Urothelium cell line (cell line): ENCODE data around the gene DIPK1A.
A peak's percentile ranks its signal among the peaks of the same experiment; 100 is the strongest.

ENCODE experiments used
- DNase-seq: peaks from one replicate; pipeline ENCODE4 v3.0.0; 2011; ENCODE audit warnings: low spot score, mixed read lengths
- FAIRE-seq: peaks from 2 replicates; lab custom pipeline; 2011; peaks lifted over from hg19 to GRCh38; lab: Jason Lieb, UNC

DIPK1A gene

GRCh38 chr1:92843429-92844352 lies 117.6 kb downstream of the DIPK1A start:
- no peak for DNase-seq
- FAIRE-seq: no peak

GRCh38 chr1:92843046-92843423 lies 118.2 kb downstream of the DIPK1A start:
- FAIRE-seq (no peak), DNase-seq (no peak)

GRCh38 chr1:92842082-92843045 lies 118.9 kb downstream of the DIPK1A start:
- no peak for DNase-seq
- FAIRE-seq: no peak

- FAIRE-seq (no peak), DNase-seq (no peak)
These were observed 120.7 kb downstream of the DIPK1A start for GRCh38 chr1:92840600-92840999.

GRCh38 chr1:92839442-92839841 lies 121.8 kb downstream of the DIPK1A start:
- FAIRE-seq: no peak
- no peak for DNase-seq

GRCh38 chr1:92838519-92838918 lies 122.7 kb downstream of the DIPK1A start:
- FAIRE-seq (no peak), DNase-seq (no peak)

GRCh38 chr1:92837062-92837461 lies 124.2 kb downstream of the DIPK1A start:
- DNase-seq: no peak
- FAIRE-seq: no peak

GRCh38 chr1:92834617-92835016 lies 126.6 kb downstream of the DIPK1A start:
- no peak for FAIRE-seq
- DNase-seq: no peak

- DNase-seq (no peak), FAIRE-seq (no peak)
These were observed 127.4 kb downstream of the DIPK1A start for GRCh38 chr1:92833840-92834239.

GRCh38 chr1:92832537-92833114 lies 128.6 kb downstream of the DIPK1A start:
- no peak for DNase-seq
- FAIRE-seq: no peak

- DNase-seq: peak; percentile 98
- no peak for FAIRE-seq
These were observed 129.3 kb downstream of the DIPK1A start, which contains the start of gene RPL5 for GRCh38 chr1:92831762-92832536. Gene RPL5 (plus strand): TSS chr1:92832040. CDS start chr1:92832115, 75 bp downstream.

- FAIRE-seq: no peak
These were observed 129.9 kb downstream of the DIPK1A start for GRCh38 chr1:92831368-92831761.

GRCh38 chr1:92826792-92827191 lies 134.5 kb downstream of the DIPK1A start:
- no peak for FAIRE-seq
- no peak for DNase-seq

More at GRCh38 chr1:92831368-92831761, 129.9 kb downstream of the DIPK1A start:
- no peak for DNase-seq

GRCh38 chr1:92822879-92823278 lies 138.4 kb downstream of the DIPK1A start:
- FAIRE-seq: no peak
- DNase-seq: no peak

GRCh38 chr1:92820551-92820950 lies 140.7 kb downstream of the DIPK1A start:
- no peak for FAIRE-seq
- no peak for DNase-seq

- no peak for DNase-seq
These were observed 141.2 kb downstream of the DIPK1A start for GRCh38 chr1:92820024-92820423.

GRCh38 chr1:92817986-92818764 lies 143.1 kb downstream of the DIPK1A start:
- FAIRE-seq (no peak), DNase-seq (no peak)

More at GRCh38 chr1:92820024-92820423, 141.2 kb downstream of the DIPK1A start:
- no peak for FAIRE-seq

GRCh38 chr1:92817137-92817697 lies 144.0 kb downstream of the DIPK1A start:
- FAIRE-seq (no peak), DNase-seq (no peak)

GRCh38 chr1:92816732-92817131 lies 144.5 kb downstream of the DIPK1A start:
- DNase-seq (no peak), FAIRE-seq (no peak)
